ENCODE data around the gene CBLB.

The CBLB gene

GRCh38 chr3:105719791-105720190 lies 149.0 kb downstream of the CBLB start:
- no peak overlapping the region for H3K27ac ChIP-seq
- DNase-seq (ENCODE audit: low read depth, low spot score) = peak; percentile 3

GRCh38 chr3:105715372-105715771 lies 153.4 kb downstream of the CBLB start:
- peak; percentile 3 for DNase-seq (ENCODE audit: low read depth, low spot score)
- H3K27ac ChIP-seq = no peak overlapping the region

- H3K27ac ChIP-seq = no peak overlapping the region
- DNase-seq (ENCODE audit: low read depth, low spot score) = no peak
These were observed 154.4 kb downstream of the CBLB start for GRCh38 chr3:105714453-105714852.

- DNase-seq (ENCODE audit: low read depth, low spot score) = no peak
- no peak overlapping the region for H3K27ac ChIP-seq
These were observed 159.8 kb downstream of the CBLB start for GRCh38 chr3:105708980-105709379.

- DNase-seq (ENCODE audit: low read depth, low spot score) = no peak
- H3K27ac ChIP-seq = no peak overlapping the region
These were observed 161.8 kb downstream of the CBLB start for GRCh38 chr3:105707009-105707408.

- H3K27ac ChIP-seq = no peak overlapping the region
- DNase-seq (ENCODE audit: low read depth, low spot score) = no peak
These were observed 163.9 kb downstream of the CBLB start for GRCh38 chr3:105704726-105705410.

GRCh38 chr3:105700575-105700974 lies 168.2 kb downstream of the CBLB start:
- no peak overlapping the region for H3K27ac ChIP-seq
- no peak for DNase-seq (ENCODE audit: low read depth, low spot score)

GRCh38 chr3:105691633-105692032 lies 177.2 kb downstream of the CBLB start:
- no peak for DNase-seq (ENCODE audit: low read depth, low spot score)
- H3K27ac ChIP-seq = no peak overlapping the region

- no peak for DNase-seq (ENCODE audit: low read depth, low spot score)
- H3K27ac ChIP-seq = no peak overlapping the region
These were observed 177.8 kb downstream of the CBLB start for GRCh38 chr3:105691053-105691452.

GRCh38 chr3:105688821-105689220 lies 180.0 kb downstream of the CBLB start:
- DNase-seq (ENCODE audit: low read depth, low spot score) = no peak
- no peak overlapping the region for H3K27ac ChIP-seq

- DNase-seq (ENCODE audit: low read depth, low spot score) = no peak
- no peak overlapping the region for H3K27ac ChIP-seq
These were observed 182.4 kb downstream of the CBLB start for GRCh38 chr3:105686278-105686897.

GRCh38 chr3:105679951-105680350 lies 188.9 kb downstream of the CBLB start:
- DNase-seq (ENCODE audit: low read depth, low spot score) = no peak
- H3K27ac ChIP-seq = no peak overlapping the region

- DNase-seq (ENCODE audit: low read depth, low spot score) = no peak
- H3K27ac ChIP-seq = no peak overlapping the region
These were observed 190.8 kb downstream of the CBLB start for GRCh38 chr3:105678017-105678416.

GRCh38 chr3:105676621-105677300 lies 192.1 kb downstream of the CBLB start:
- no peak for DNase-seq (ENCODE audit: low read depth, low spot score)
- no peak overlapping the region for H3K27ac ChIP-seq

- no peak for DNase-seq (ENCODE audit: low read depth, low spot score)
- H3K27ac ChIP-seq = no peak overlapping the region
These were observed 194.3 kb downstream of the CBLB start for GRCh38 chr3:105674437-105675065.

- no peak for DNase-seq (ENCODE audit: low read depth, low spot score)
- H3K27ac ChIP-seq = no peak overlapping the region
These were observed 195.8 kb downstream of the CBLB start for GRCh38 chr3:105672996-105673395.

- DNase-seq (ENCODE audit: low read depth, low spot score) = no peak
- H3K27ac ChIP-seq = no peak overlapping the region
These were observed 206.5 kb downstream of the CBLB start for GRCh38 chr3:105662306-105662705.

GRCh38 chr3:105661461-105661860 lies 207.4 kb downstream of the CBLB start:
- no peak overlapping the region for H3K27ac ChIP-seq
- no peak for DNase-seq (ENCODE audit: low read depth, low spot score)

- H3K27ac ChIP-seq = no peak overlapping the region
These were observed 211.9 kb downstream of the CBLB start for GRCh38 chr3:105656651-105657504.

GRCh38 chr3:105653868-105654267 lies 214.9 kb downstream of the CBLB start:
- no peak for DNase-seq (ENCODE audit: low read depth, low spot score)
- no peak overlapping the region for H3K27ac ChIP-seq

More at GRCh38 chr3:105656651-105657504, 211.9 kb downstream of the CBLB start:
- DNase-seq (ENCODE audit: low read depth, low spot score) = no peak
